ENCODE data around the gene PRSS23. TPM values are rescaled to one million over a fixed set of nuclear protein-coding genes. Genes with fewer than 3 reads are reported as not detected.
A peak's percentile ranks its signal among the peaks of the same experiment; 100 is the strongest.

Gene PRSS23
- total and polyA plus RNA-seq, 2 donors (not counting 3 experiments of a cell fraction or from before 2014, with no cell fraction given): 146 to 278 TPM

- Histone ChIP-seq H3K9me3 (replicated peaks; ENCODE audit: control insufficient read depth, insufficient read depth, low read length) (no peaks in the 10 kb centered on the region), H3K36me3 (ENCODE audit: control insufficient read depth in 2 of 2, extremely low read depth in 1 of 2, insufficient read depth in 2 of 2, low read length in 2 of 2) (peaks cover 10 to 23% of the 10 kb centered on the region in 2 experiments), H3K27ac (ENCODE audit: insufficient read depth, low read depth, low read length) (no peak overlapping the region), H3K4me1 (ENCODE audit: control insufficient read depth, extremely low read depth, insufficient read depth, low read length) (peaks cover 50% of the 10 kb centered on the region), H4K20me1 (replicated peaks; ENCODE audit: control insufficient read depth, extremely low read depth, insufficient read depth, low read length) (no peaks in the 10 kb centered on the region), H3K4me3 (replicated peaks in 1 of 3; ENCODE audit: insufficient read depth in 1 of 3, low read depth in 1 of 3, low read length in 3 of 3) (no peak overlapping the region), H3K9ac (replicated peaks; ENCODE audit: extremely low read depth, insufficient read depth, low read length) (no peak overlapping the region), H3K9me1 (replicated peaks; ENCODE audit: control insufficient read depth, extremely low read depth, insufficient read depth, low read length) (no peaks in the 10 kb centered on the region), H3K27me3 (ENCODE audit: control insufficient read depth in 2 of 2, insufficient read depth in 2 of 2, low read length in 2 of 2) (no peaks in the 10 kb centered on the region), H3K79me2 (ENCODE audit: control insufficient read depth, insufficient read depth, low read length) (peaks cover 97% of the 10 kb centered on the region), H3K4me2 (ENCODE audit: insufficient read depth, low read length) (no peak overlapping the region), H2AFZ (ENCODE audit: low read depth, low read length) (no peak overlapping the region)
- BruUV-seq (replicated peaks): no TSS peak
- intact Hi-C loops (cut with micrococcal nuclease): no loop called here
- CTCF ChIA-PET: interaction anchor here (1.2 to 6.1 kb wide), 4 partner anchors 66 to 198 kb away, joined by 3 to 40 read pairs (median 4); no protein-coding TSS in a partner anchor
- no peak for TF ChIP-seq CTCF (IDR thresholded peaks at IDR 0.05; ENCODE audit: extremely low read depth in 1 of 2, insufficient read depth in 1 of 2, low read depth in 1 of 2, low read length in 2 of 2)
- TF ChIP-seq JUN (IDR thresholded peaks at IDR 0.05; ENCODE audit: borderline replicate concordance, insufficient read depth, insufficient read length, low read depth): no peak
- TF ChIP-seq POLR2AphosphoS5 (IDR thresholded peaks at IDR 0.05; ENCODE audit: insufficient read depth, low read depth, low read length): no peak
- TF ChIP-seq POLR2A (IDR thresholded peaks at IDR 0.05; ENCODE audit: low read depth, low read length): no peak
- POLR2A ChIA-PET: no interaction called here
- FAIRE-seq (no peak), DNase-seq (ENCODE audit: low read depth, low spot score) (no peak)
- dilution Hi-C loops (cut with MboI; ENCODE audit: extremely low pct_ligation_motif_present, low sequenced_read_pairs): no loop called here
Observed at GRCh38 chr11:86806903-86807302, 6.6 kb downstream of the PRSS23 start.

- Histone ChIP-seq H3K4me1 (ENCODE audit: control insufficient read depth, extremely low read depth, insufficient read depth, low read length) (peaks cover 45% of the 10 kb centered on the region), H3K27ac (ENCODE audit: insufficient read depth, low read depth, low read length) (no peak overlapping the region), H3K36me3 (ENCODE audit: control insufficient read depth in 2 of 2, extremely low read depth in 1 of 2, insufficient read depth in 2 of 2, low read length in 2 of 2) (peaks cover 10 to 23% of the 10 kb centered on the region in 2 experiments), H3K9me3 (replicated peaks; ENCODE audit: control insufficient read depth, insufficient read depth, low read length) (no peaks in the 10 kb centered on the region), H3K4me2 (ENCODE audit: insufficient read depth, low read length) (no peak overlapping the region), H3K9me1 (replicated peaks; ENCODE audit: control insufficient read depth, extremely low read depth, insufficient read depth, low read length) (no peaks in the 10 kb centered on the region), H2AFZ (ENCODE audit: low read depth, low read length) (no peak overlapping the region), H4K20me1 (replicated peaks; ENCODE audit: control insufficient read depth, extremely low read depth, insufficient read depth, low read length) (no peaks in the 10 kb centered on the region), H3K9ac (replicated peaks; ENCODE audit: extremely low read depth, insufficient read depth, low read length) (no peak overlapping the region), H3K79me2 (ENCODE audit: control insufficient read depth, insufficient read depth, low read length) (peaks cover 92% of the 10 kb centered on the region), H3K4me3 (replicated peaks in 1 of 3; ENCODE audit: insufficient read depth in 1 of 3, low read depth in 1 of 3, low read length in 3 of 3) (no peak overlapping the region), H3K27me3 (ENCODE audit: control insufficient read depth in 2 of 2, insufficient read depth in 2 of 2, low read length in 2 of 2) (no peaks in the 10 kb centered on the region)
- dilution Hi-C loops (cut with MboI; ENCODE audit: extremely low pct_ligation_motif_present, low sequenced_read_pairs) (no loop called here), intact Hi-C loops (cut with micrococcal nuclease) (no loop called here)
- no TSS peak for BruUV-seq (replicated peaks)
- ChIA-PET CTCF (interaction anchor here (1.9 kb wide), 1 partner anchor 71 kb away, joined by 4 read pairs; no protein-coding TSS in a partner anchor), POLR2A (no interaction called here)
- FAIRE-seq (no peak), DNase-seq (ENCODE audit: low read depth, low spot score) (no peak)
- TF ChIP-seq POLR2A (IDR thresholded peaks at IDR 0.05; ENCODE audit: low read depth, low read length) (peak; percentile 31), MAX (IDR thresholded peaks at IDR 0.05; ENCODE audit: insufficient read depth, insufficient read length) (no peak)
Observed at GRCh38 chr11:86807360-86807759, 7.0 kb downstream of the PRSS23 start.

Measured in endothelial cell of umbilical vein (primary cell).